Naive thymus-derived CD4-positive, alpha-beta T cell (primary cell): ENCODE results near the gene SRMS. TPM values are rescaled to one million over a fixed set of nuclear protein-coding genes. Genes with fewer than 3 reads are reported as not detected.
"Not testable (repeated sequence)": the region's sequence is repeated elsewhere in the genome, so short reads cannot be mapped to it uniquely, and the experiment has no call there.

ENCODE experiments used
- ATAC-seq: fragments of 150-1000 bp; cut with Tn5 transposase; 2 replicates; pipeline ENCODE4 v1.10.0; 2021; ENCODE audit warnings: mild to moderate bottlenecking, moderate library complexity
- CTCF ChIA-PET: fragments of 350-600 bp; sonication (Branson Sonifier 250); formaldehyde crosslinking; loops from one replicate; lab custom pipeline; 2021; ENCODE audit warnings: antibody characterized with exemption; lab: Charles Lee
- POLR2A ChIA-PET: fragments of 350-600 bp; sonication (Branson Sonifier 250); formaldehyde crosslinking; loops from one replicate; lab custom pipeline; 2021; ENCODE audit warnings: antibody characterized with exemption, inconsistent platforms; lab: Charles Lee
- DNase-seq, 9 donors: peaks; one replicate each; pipeline versions ENCODE4 v3.0.0 to v3.0.0-alpha.2; 2020 to 2022; ENCODE audit warnings: mixed read lengths in 1 of 9
- H3K27ac ChIP-seq: one replicate; pipeline ENCODE4 v1.7.0; 2013; ENCODE audit warnings: mild to moderate bottlenecking, low read depth, low read length, moderate library complexity
- H3K27me3 ChIP-seq, 2 donors: one replicate each; pipeline ENCODE4 v1.7.0; 2013; ENCODE audit warnings: low read length in 2 of 2, mild to moderate bottlenecking in 2 of 2, moderate library complexity in 2 of 2; ENCODE audit not compliant: control insufficient read depth in 2 of 2, insufficient read depth in 2 of 2
- H3K36me3 ChIP-seq, 3 experiments: 1 replicate in 2 of 3; 2 replicates in 1 of 3; pipeline ENCODE4 v1.7.0; 2013; ENCODE audit warnings: low read length in 3 of 3, mild to moderate bottlenecking in 3 of 3, moderate library complexity in 1 of 3; ENCODE audit not compliant: insufficient read depth in 3 of 3, control insufficient read depth in 2 of 3
- H3K4me1 ChIP-seq, 2 donors: one replicate each; pipeline ENCODE4 v1.7.0; 2013; ENCODE audit warnings: low read length in 2 of 2, mild to moderate bottlenecking in 2 of 2, moderate library complexity in 1 of 2; ENCODE audit not compliant: control insufficient read depth in 2 of 2, insufficient read depth in 2 of 2
- H3K4me3 ChIP-seq: 2 replicates; pipeline ENCODE4 v1.7.0; 2013; ENCODE audit warnings: mild to moderate bottlenecking, low read length
- H3K9me3 ChIP-seq, 3 experiments: 1 replicate in 2 of 3; 2 replicates in 1 of 3; pipeline ENCODE4 v1.7.0; 2013; ENCODE audit warnings: low read length in 3 of 3; ENCODE audit not compliant: control insufficient read depth in 2 of 3
- H3K27ac Mint-ChIP-seq, 9 donors: one replicate each; pipeline ENCODE4 v1.8.0; 2020 to 2022; ENCODE audit warnings: mixed read lengths in 9 of 9, mild to moderate bottlenecking in 8 of 9, moderate library complexity in 5 of 9, inconsistent platforms in 2 of 9
- H3K27me3 Mint-ChIP-seq, 5 donors: one replicate each; pipeline ENCODE4 v1.8.0; 2021 to 2022; ENCODE audit warnings: mixed read lengths in 5 of 5, mild to moderate bottlenecking in 1 of 5
- H3K36me3 Mint-ChIP-seq, 5 donors: one replicate each; pipeline ENCODE4 v1.8.0; 2020 to 2022; ENCODE audit warnings: mixed read lengths in 5 of 5, mild to moderate bottlenecking in 3 of 5, inconsistent platforms in 1 of 5
- H3K4me1 Mint-ChIP-seq, 7 donors: one replicate each; pipeline ENCODE4 v1.8.0; 2020 to 2022; ENCODE audit warnings: mixed read lengths in 7 of 7, mild to moderate bottlenecking in 3 of 7, inconsistent platforms in 1 of 7
- H3K4me3 Mint-ChIP-seq, 10 donors: one replicate each; pipeline ENCODE4 v1.8.0; 2020 to 2022; ENCODE audit warnings: mild to moderate bottlenecking in 10 of 10, mixed read lengths in 10 of 10, moderate library complexity in 6 of 10, inconsistent platforms in 2 of 10
- H3K9me3 Mint-ChIP-seq, 11 donors: one replicate each; pipeline ENCODE4 v1.8.0; 2020 to 2022; ENCODE audit warnings: mixed read lengths in 11 of 11, mild to moderate bottlenecking in 4 of 11, inconsistent platforms in 1 of 11, moderate library complexity in 1 of 11
- intact Hi-C, 2 donors: fragments of 100-400 bp; cut with micrococcal nuclease; formaldehyde crosslinking; loops; one replicate each; pipeline ENCODE4 v1.15.1; 2023
- polyA plus RNA-seq, 2 donors: library from polyadenylated mRNA; unstranded; fragments of 300-500 nt; fragmentation: Illumina TruSeq; gene quantifications; one replicate each; pipeline ENCODE4 v1.2.3, GENCODE V29; 2021
- total RNA-seq, 6 experiments: library from RNA in 5 of 6; stranded (reverse) in 5 of 6; gene quantifications; 1 replicate in 5 of 6; 2 replicates in 1 of 6; pipeline ENCODE4 v1.2.3 and lab custom pipeline; 2021 to 2026

Gene SRMS
- total and polyA plus RNA-seq, 7 experiments from 2014 or later = 0.24 TPM; not detected in 6

GRCh38 chr20:63519668-63520503 lies 27.7 kb downstream of the SRMS start:
- intact Hi-C loops = loop anchor here (1.0 to 5.0 kb wide), 12 partner anchors 17 to 723 kb away; partner anchors contain the start of genes GMEB2 (in 1 of the 2), MRGBP (in 1 of the 2), PTK6 (in 1 of the 2) and RGS19 (in 1 of the 2)
- Mint-ChIP-seq H3K9me3 (peaks cover 0 to 10% (median 3%) of the 10 kb centered on the region in 11 donors), H3K36me3 (peaks cover 0 to 25% (median 9%) of the 10 kb centered on the region in 5 donors), H3K4me3 (peak overlapping the region; percentile 65 to 89 (median 79)), H3K27me3 (peaks cover 0 to 13% (median 0%) of the 10 kb centered on the region in 5 donors), H3K27ac (peak overlapping the region in 5 of 9 donors; percentile 47 to 75 (median 59)), H3K4me1 (peaks cover 4 to 22% (median 9%) of the 10 kb centered on the region in 7 donors)
- H3K27ac ChIP-seq = peak overlapping the region; percentile 88
- ATAC-seq (peak; percentile 52), DNase-seq (peak in 4 of 9 donors; percentile 7 to 79 (median 58))
- CTCF ChIA-PET = interaction anchor here (1.2 kb wide), 1 partner anchor 24 kb away, joined by 3 read pairs; no protein-coding TSS in a partner anchor
- H3K4me3 ChIP-seq = peak overlapping the region; percentile 64
- peaks cover 11 to 14% of the 10 kb centered on the region in 2 donors for H3K4me1 ChIP-seq
- POLR2A ChIA-PET = interaction anchor here (1.2 to 5.5 kb wide), 11 partner anchors 10 to 460 kb away, joined by 3 to 89 read pairs (median 9); partner anchors contain the start of genes ARFRP1, GMEB2, PTK6 and SAMD10
- H3K36me3 ChIP-seq = peaks cover 0 to 18% (median 8%) of the 10 kb centered on the region in 3 experiments
- H3K27me3 ChIP-seq = no peaks in the 10 kb centered on the region
- peaks cover 0 to 9% (median 0%) of the 10 kb centered on the region in 3 experiments for H3K9me3 ChIP-seq

- Histone ChIP-seq H3K36me3 (peaks cover 0 to 18% (median 8%) of the 10 kb centered on the region in 3 experiments), H3K27ac (no peak overlapping the region), H3K27me3 (no peaks in the 10 kb centered on the region), H3K4me1 (peaks cover 11 to 14% of the 10 kb centered on the region in 2 donors), H3K9me3 (peaks cover 0 to 9% (median 0%) of the 10 kb centered on the region in 3 experiments), H3K4me3 (peak overlapping the region; percentile 64)
- H3K27ac Mint-ChIP-seq = peak overlapping the region in 5 of 9 donors; percentile 47 to 80 (median 59)
- peak overlapping the region; percentile 65 to 89 (median 79) for H3K4me3 Mint-ChIP-seq
- peaks cover 4 to 27% (median 9%) of the 10 kb centered on the region in 7 donors for H3K4me1 Mint-ChIP-seq
- ChIA-PET POLR2A (interaction anchor here (5.3 kb wide), 1 partner anchor 11 kb away, joined by 32 read pairs; no protein-coding TSS in a partner anchor), CTCF (interaction anchor here (1.0 to 1.2 kb wide), 2 partner anchors 23 kb away, joined by 3 read pairs; no protein-coding TSS in a partner anchor)
- H3K27me3 Mint-ChIP-seq = peaks cover 0 to 17% (median 0%) of the 10 kb centered on the region in 5 donors
- peaks cover 0 to 24% (median 7%) of the 10 kb centered on the region in 5 donors for H3K36me3 Mint-ChIP-seq
- ATAC-seq (no peak), DNase-seq (peak in 1 of 9 donors; percentile 9)
- intact Hi-C loops = no loop called here
- H3K9me3 Mint-ChIP-seq = peaks cover 0 to 15% (median 4%) of the 10 kb centered on the region in 11 donors
These were observed 28.4 kb downstream of the SRMS start for GRCh38 chr20:63518946-63519667.

- Histone ChIP-seq H3K4me3 (no peak overlapping the region), H3K27ac (no peak overlapping the region), H3K9me3 (peaks cover 0 to 4% (median 0%) of the 10 kb centered on the region in 3 experiments), H3K27me3 (no peaks in the 10 kb centered on the region), H3K4me1 (peaks cover 11 to 14% of the 10 kb centered on the region in 2 donors), H3K36me3 (peaks cover 0 to 14% (median 8%) of the 10 kb centered on the region in 3 experiments)
- DNase-seq (no peak), ATAC-seq (no peak)
- Mint-ChIP-seq H3K4me1 (peaks cover 4 to 21% (median 9%) of the 10 kb centered on the region in 7 donors), H3K36me3 (peaks cover 0 to 18% (median 4%) of the 10 kb centered on the region in 5 donors), H3K27me3 (peaks cover 0 to 23% (median 1%) of the 10 kb centered on the region in 5 donors), H3K9me3 (peaks cover 0 to 13% (median 5%) of the 10 kb centered on the region in 11 donors), H3K27ac (peak overlapping the region in 2 of 9 donors; percentile 13 to 66), H3K4me3 (peak overlapping the region in 7 of 10 donors; percentile 29 to 89 (median 65))
- intact Hi-C loops = no loop called here
- CTCF ChIA-PET = interaction anchor here (1.0 to 1.4 kb wide), 2 partner anchors 20 to 22 kb away, joined by 3 to 4 read pairs; no protein-coding TSS in a partner anchor
- POLR2A ChIA-PET = interaction anchor here (1.2 to 5.3 kb wide), 2 partner anchors 9 to 11 kb away, joined by 3 to 32 read pairs; no protein-coding TSS in a partner anchor
These were observed 29.1 kb downstream of the SRMS start for GRCh38 chr20:63518351-63518861.

- Histone ChIP-seq H3K36me3 (peaks cover 0 to 8% (median 8%) of the 10 kb centered on the region in 3 experiments), H3K27ac (no peak overlapping the region), H3K4me3 (no peak overlapping the region), H3K27me3 (no peaks in the 10 kb centered on the region), H3K4me1 (peaks cover 11 to 13% of the 10 kb centered on the region in 2 donors), H3K9me3 (no peaks in the 10 kb centered on the region)
- ChIA-PET CTCF (interaction anchor here (1.0 to 1.4 kb wide), 2 partner anchors 20 to 21 kb away, joined by 3 to 4 read pairs; no protein-coding TSS in a partner anchor), POLR2A (interaction anchor here (0.5 to 5.3 kb wide), 3 partner anchors 8 to 385 kb away, joined by 3 to 32 read pairs (median 3); no protein-coding TSS in a partner anchor)
- no peak for ATAC-seq
- Mint-ChIP-seq H3K27ac (peak overlapping the region in 3 of 9 donors; percentile 13 to 66 (median 22)), H3K4me3 (peak overlapping the region in 6 of 10 donors; percentile 22 to 88 (median 57)), H3K4me1 (peaks cover 2 to 19% (median 6%) of the 10 kb centered on the region in 7 donors), H3K36me3 (peaks cover 0 to 12% (median 2%) of the 10 kb centered on the region in 5 donors), H3K27me3 (peaks cover 0 to 31% (median 4%) of the 10 kb centered on the region in 5 donors), H3K9me3 (peaks cover 0 to 20% (median 5%) of the 10 kb centered on the region in 11 donors)
- intact Hi-C loops = no loop called here
- no peak for DNase-seq
These were observed 29.9 kb downstream of the SRMS start for GRCh38 chr20:63517376-63518309.

GRCh38 chr20:63514520-63514919 lies 33.0 kb downstream of the SRMS start:
- H3K27ac Mint-ChIP-seq, H3K36me3 Mint-ChIP-seq, ATAC-seq, CTCF ChIA-PET, H3K4me1 ChIP-seq, POLR2A ChIA-PET, H3K4me3 ChIP-seq, H3K36me3 ChIP-seq, H3K9me3 ChIP-seq, intact Hi-C loops, H3K4me3 Mint-ChIP-seq, H3K27me3 ChIP-seq, H3K27ac ChIP-seq, DNase-seq: not testable (repeated sequence)
- H3K4me1 Mint-ChIP-seq = peaks cover 0 to 10% (median 2%) of the 10 kb centered on the region in 7 donors
- peaks cover 9 to 48% (median 13%) of the 10 kb centered on the region in 5 donors for H3K27me3 Mint-ChIP-seq
- H3K9me3 Mint-ChIP-seq = peaks cover 0 to 20% (median 5%) of the 10 kb centered on the region in 11 donors
